Nephron progenitor cell (in vitro differentiated cells): ENCODE results near the gene CLEC7A.

Experiments
- DNase-seq: peaks from one replicate; pipeline ENCODE4 v3.0.0; 2021
- H3K27ac Mint-ChIP-seq: 2 replicates; pipeline ENCODE4 v1.8.0; 2021; ENCODE audit warnings: mild to moderate bottlenecking, moderate library complexity, mixed read lengths
- H3K27me3 Mint-ChIP-seq: 2 replicates; pipeline ENCODE4 v1.8.0; 2021; ENCODE audit warnings: mild to moderate bottlenecking, low read depth, mixed read lengths; ENCODE audit not compliant: poor library complexity
- H3K36me3 Mint-ChIP-seq: 2 replicates; pipeline ENCODE4 v1.8.0; 2021; ENCODE audit warnings: low read depth, mixed read lengths
- H3K4me1 Mint-ChIP-seq: 2 replicates; pipeline ENCODE4 v1.8.0; 2021; ENCODE audit warnings: mixed read lengths
- H3K4me3 Mint-ChIP-seq: 2 replicates; pipeline ENCODE4 v1.8.0; 2021; ENCODE audit warnings: mild to moderate bottlenecking, moderate library complexity, mixed read lengths
- H3K9me3 Mint-ChIP-seq: 2 replicates; pipeline ENCODE4 v1.8.0; 2021; ENCODE audit warnings: mild to moderate bottlenecking, moderate library complexity, mixed read lengths
- TF ChIP-seq, protein P1 (sequence below): fragments of 200-600 bp; sonication (generic); IDR thresholded peaks from 2 replicates; pipeline ENCODE4 v1.5.0; 2021; ENCODE audit warnings: antibody characterized with exemption

CLEC7A gene

DNA sequence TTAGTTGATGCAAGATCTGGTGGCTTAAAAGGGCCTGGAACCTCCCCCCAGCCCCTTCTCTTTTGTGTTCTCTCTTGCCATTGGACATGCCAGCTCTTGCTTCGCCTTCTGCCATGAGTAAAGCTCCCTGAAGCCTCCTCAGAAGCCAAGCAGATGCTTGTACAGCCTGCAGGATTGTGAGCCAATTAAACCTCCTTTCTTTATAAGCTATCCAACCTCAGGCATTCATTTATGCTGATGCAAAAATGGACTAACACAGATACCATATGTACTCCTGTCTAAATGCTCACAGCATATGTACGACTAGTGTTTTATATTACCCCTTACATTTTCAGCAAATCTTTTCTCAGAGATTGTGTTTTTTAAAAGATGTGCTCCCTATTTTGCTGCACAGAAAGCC, 57.9 kb downstream of the CLEC7A start:
- H3K4me3 Mint-ChIP-seq: no peak overlapping the region
- no peak for DNase-seq
- no peak overlapping the region for H3K27ac Mint-ChIP-seq
- peaks cover 36% of the 10 kb centered on the region for H3K4me1 Mint-ChIP-seq
- H3K9me3 Mint-ChIP-seq: peaks cover 6% of the 10 kb centered on the region
- H3K27me3 Mint-ChIP-seq: peaks cover 9% of the 10 kb centered on the region
- TF ChIP-seq, protein P1, sequence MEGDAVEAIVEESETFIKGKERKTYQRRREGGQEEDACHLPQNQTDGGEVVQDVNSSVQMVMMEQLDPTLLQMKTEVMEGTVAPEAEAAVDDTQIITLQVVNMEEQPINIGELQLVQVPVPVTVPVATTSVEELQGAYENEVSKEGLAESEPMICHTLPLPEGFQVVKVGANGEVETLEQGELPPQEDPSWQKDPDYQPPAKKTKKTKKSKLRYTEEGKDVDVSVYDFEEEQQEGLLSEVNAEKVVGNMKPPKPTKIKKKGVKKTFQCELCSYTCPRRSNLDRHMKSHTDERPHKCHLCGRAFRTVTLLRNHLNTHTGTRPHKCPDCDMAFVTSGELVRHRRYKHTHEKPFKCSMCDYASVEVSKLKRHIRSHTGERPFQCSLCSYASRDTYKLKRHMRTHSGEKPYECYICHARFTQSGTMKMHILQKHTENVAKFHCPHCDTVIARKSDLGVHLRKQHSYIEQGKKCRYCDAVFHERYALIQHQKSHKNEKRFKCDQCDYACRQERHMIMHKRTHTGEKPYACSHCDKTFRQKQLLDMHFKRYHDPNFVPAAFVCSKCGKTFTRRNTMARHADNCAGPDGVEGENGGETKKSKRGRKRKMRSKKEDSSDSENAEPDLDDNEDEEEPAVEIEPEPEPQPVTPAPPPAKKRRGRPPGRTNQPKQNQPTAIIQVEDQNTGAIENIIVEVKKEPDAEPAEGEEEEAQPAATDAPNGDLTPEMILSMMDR: no peak
- peaks cover 4% of the 10 kb centered on the region for H3K36me3 Mint-ChIP-seq

DNA sequence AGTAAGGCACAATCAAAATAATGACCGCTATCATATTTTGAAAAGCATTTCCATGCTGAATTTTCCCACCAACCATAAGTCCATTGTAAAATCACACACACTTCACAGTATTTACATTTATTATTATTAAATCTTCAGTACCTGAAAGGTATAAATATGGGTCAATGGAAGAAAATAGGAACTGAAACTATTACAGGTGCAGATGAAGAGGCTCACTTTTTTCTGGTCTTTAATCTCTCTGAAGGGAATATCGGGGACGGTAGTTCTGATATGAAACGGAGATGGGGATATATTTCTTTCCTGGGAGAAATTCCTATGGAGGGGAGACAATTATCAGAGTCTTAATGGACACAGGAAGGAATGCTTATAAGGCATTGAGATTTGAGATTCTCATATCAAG, 59.6 kb downstream of the CLEC7A start:
- Mint-ChIP-seq H3K4me3 (no peak overlapping the region), H3K36me3 (peaks cover 4% of the 10 kb centered on the region)

DNA sequence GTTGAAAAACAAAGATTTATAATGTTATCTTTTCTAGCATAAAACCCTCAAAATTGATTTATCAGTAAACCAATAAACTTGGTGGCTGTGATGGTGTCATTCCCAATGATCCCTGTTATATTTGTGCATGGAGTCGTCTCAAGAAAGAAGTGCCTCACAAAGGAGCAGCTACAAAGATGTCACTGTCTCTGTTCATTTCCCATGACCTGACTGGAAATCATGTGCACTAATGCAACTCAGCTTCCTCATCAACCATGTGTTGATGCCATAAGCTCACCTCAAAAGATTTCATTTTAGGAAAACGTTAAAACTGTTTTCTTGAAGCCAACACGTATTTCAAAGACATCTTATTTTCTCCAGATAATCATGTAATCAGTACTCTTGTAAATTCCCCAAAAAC, 60.0 kb downstream of the CLEC7A start:
- peaks cover 6% of the 10 kb centered on the region for H3K9me3 Mint-ChIP-seq
- H3K27ac Mint-ChIP-seq: no peak overlapping the region
- H3K4me3 Mint-ChIP-seq: no peak overlapping the region
- TF ChIP-seq, protein P1: no peak
- H3K4me1 Mint-ChIP-seq: peaks cover 57% of the 10 kb centered on the region
- peaks cover 4% of the 10 kb centered on the region for H3K36me3 Mint-ChIP-seq
- peaks cover 9% of the 10 kb centered on the region for H3K27me3 Mint-ChIP-seq
- DNase-seq: no peak

More for the DNA sequence above, 59.6 kb downstream of the CLEC7A start:
- DNase-seq: no peak
- Mint-ChIP-seq H3K27ac (no peak overlapping the region), H3K4me1 (peaks cover 53% of the 10 kb centered on the region), H3K9me3 (peaks cover 6% of the 10 kb centered on the region), H3K27me3 (peaks cover 9% of the 10 kb centered on the region)
- TF ChIP-seq, protein P1: no peak

DNA sequence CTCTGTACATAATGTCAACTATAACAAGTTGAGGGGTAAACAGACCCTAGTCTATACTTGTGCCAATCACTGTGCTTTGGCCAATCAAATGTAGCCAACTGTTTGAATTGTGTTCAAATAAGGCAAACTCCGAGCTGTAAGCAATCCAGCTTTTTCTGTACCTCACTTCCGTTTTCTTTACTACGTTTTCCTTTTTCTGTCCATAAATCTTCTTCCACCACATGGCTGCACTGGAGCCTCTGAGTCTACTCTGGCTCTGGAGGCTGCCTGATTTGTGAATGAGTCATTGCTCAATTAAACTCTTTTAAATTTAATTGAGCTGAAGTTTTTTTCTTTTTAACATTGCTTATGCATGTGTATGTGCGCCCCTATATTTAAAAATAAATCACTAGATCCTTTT, 60.9 kb downstream of the CLEC7A start:
- H3K27ac Mint-ChIP-seq: no peak overlapping the region
- peaks cover 9% of the 10 kb centered on the region for H3K27me3 Mint-ChIP-seq
- no peak overlapping the region for H3K4me3 Mint-ChIP-seq
- peaks cover 4% of the 10 kb centered on the region for H3K36me3 Mint-ChIP-seq
- peaks cover 65% of the 10 kb centered on the region for H3K4me1 Mint-ChIP-seq
- DNase-seq: peak; percentile 6
- peaks cover 6% of the 10 kb centered on the region for H3K9me3 Mint-ChIP-seq
- TF ChIP-seq, protein P1: no peak

DNA sequence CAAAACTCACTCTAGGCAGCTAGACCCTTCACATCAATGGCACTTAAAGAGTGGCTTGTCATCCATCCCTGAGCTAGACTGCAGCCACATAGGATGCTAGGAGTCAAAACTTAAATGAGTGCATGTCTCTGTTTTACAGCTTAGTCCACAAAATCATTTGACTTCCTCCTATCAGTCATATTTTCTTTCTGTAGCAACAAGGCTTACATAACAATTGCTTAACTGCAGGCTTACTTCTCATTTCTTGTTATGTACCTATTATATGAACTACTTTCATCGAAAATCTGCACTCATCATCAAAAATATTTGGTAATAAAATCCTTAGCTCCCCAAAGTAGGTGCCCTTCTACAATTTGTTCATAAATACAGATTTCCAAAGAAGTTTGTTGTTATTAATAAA, 61.4 kb downstream of the CLEC7A start:
- Mint-ChIP-seq H3K9me3 (peaks cover 6% of the 10 kb centered on the region), H3K4me1 (peaks cover 65% of the 10 kb centered on the region), H3K27me3 (peaks cover 9% of the 10 kb centered on the region), H3K27ac (peak overlapping the region; percentile 96), H3K4me3 (no peak overlapping the region), H3K36me3 (peaks cover 4% of the 10 kb centered on the region)
- TF ChIP-seq, protein P1: no peak
- no peak for DNase-seq

DNA sequence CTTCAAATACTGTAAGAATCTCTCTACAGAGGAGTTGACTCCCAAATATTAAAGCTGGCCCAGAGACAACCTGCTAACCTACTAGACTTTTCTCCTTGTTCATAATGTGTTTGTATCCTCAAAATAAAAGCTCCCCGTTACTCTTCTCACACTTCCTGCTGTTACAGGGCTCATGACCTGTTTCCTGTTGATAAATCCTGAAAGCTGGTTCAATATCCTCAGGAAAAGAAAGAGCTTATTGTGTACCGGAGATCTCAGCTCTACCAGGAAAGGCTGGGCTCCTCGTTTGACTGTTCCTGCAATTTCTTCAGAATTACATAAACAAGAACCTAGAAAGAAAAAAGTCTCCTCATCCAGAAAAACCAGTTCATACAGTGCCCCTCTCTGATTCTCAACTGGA, 62.1 kb downstream of the CLEC7A start:
- H3K4me1 Mint-ChIP-seq: peaks cover 65% of the 10 kb centered on the region
- peak overlapping the region; percentile 96 for H3K27ac Mint-ChIP-seq
- peaks cover 4% of the 10 kb centered on the region for H3K36me3 Mint-ChIP-seq
- H3K4me3 Mint-ChIP-seq: no peak overlapping the region
- peaks cover 9% of the 10 kb centered on the region for H3K27me3 Mint-ChIP-seq
- H3K9me3 Mint-ChIP-seq: peaks cover 6% of the 10 kb centered on the region
- TF ChIP-seq, protein P1: no peak
- no peak for DNase-seq
